HepG2 (cell line): ENCODE results near the gene CLUH. TPM values are rescaled to one million over a fixed set of nuclear protein-coding genes. Genes with fewer than 3 reads are reported as not detected.
A peak's percentile ranks its signal among the peaks of the same experiment; 100 is the strongest.

ENCODE experiments used
- ATM ChIP-seq: fragments of 450-650 bp; IDR thresholded peaks from 2 replicates; pipeline ENCODE4 v1.7.1; 2017; ENCODE audit warnings: mild to moderate bottlenecking, borderline replicate concordance
- HIVEP1 ChIP-seq: sonication (generic); formaldehyde crosslinking; IDR thresholded peaks from 2 replicates; pipeline ENCODE4 v1.4.0; 2020; ENCODE audit warnings: mild to moderate bottlenecking, missing genetic modification reagents
- NFYC ChIP-seq: IDR thresholded peaks from 2 replicates; pipeline ENCODE4 v1.6.1; 2016; ENCODE audit warnings: missing genetic modification reagents, missing compliant biosample characterization
- RAD21 ChIP-seq: fragments of 450-650 bp; formaldehyde crosslinking; IDR thresholded peaks from 2 replicates; pipeline ENCODE4 v1.5.0; 2020; ENCODE audit warnings: mild to moderate bottlenecking
- TEAD2 ChIP-seq: sonication (generic); formaldehyde crosslinking; IDR thresholded peaks from 2 replicates; pipeline ENCODE4 v1.9.0; 2021; ENCODE audit warnings: missing genetic modification reagents
- ZC3H13 ChIP-seq: sonication (generic); formaldehyde crosslinking; IDR thresholded peaks from 2 replicates; pipeline ENCODE4 v1.8.1; 2023; ENCODE audit warnings: mild to moderate bottlenecking, missing genetic modification reagents, moderate library complexity
- ZIK1 ChIP-seq: sonication (generic); formaldehyde crosslinking; IDR thresholded peaks from 2 replicates; pipeline ENCODE4 v1.5.0; 2020; ENCODE audit warnings: mild to moderate bottlenecking, low read depth, missing genetic modification reagents, borderline replicate concordance
- ZNF207 ChIP-seq: fragments of 450-650 bp; IDR thresholded peaks from 2 replicates; pipeline ENCODE4 v1.6.1; 2016; ENCODE audit warnings: antibody characterized with exemption, borderline replicate concordance
- ZNF256 ChIP-seq: sonication (generic); formaldehyde crosslinking; conservative IDR thresholded peaks from 2 replicates; pipeline ENCODE4 v1.4.0; 2020; ENCODE audit warnings: missing genetic modification reagents
- ZNF333 ChIP-seq: sonication (generic); formaldehyde crosslinking; IDR thresholded peaks from 2 replicates; pipeline ENCODE4 v1.4.0; 2020; ENCODE audit warnings: mild to moderate bottlenecking, missing genetic modification reagents, borderline replicate concordance
- ZNF383 ChIP-seq: sonication (generic); formaldehyde crosslinking; IDR thresholded peaks from 2 replicates; pipeline ENCODE4 v1.4.0; 2020; ENCODE audit warnings: missing genetic modification reagents, mild to moderate bottlenecking, borderline replicate concordance
- ZNF543 ChIP-seq: sonication (generic); formaldehyde crosslinking; IDR thresholded peaks from 2 replicates; pipeline ENCODE4 v1.4.0; 2020; ENCODE audit warnings: mild to moderate bottlenecking, missing genetic modification reagents
- ZSCAN22 ChIP-seq: sonication (generic); formaldehyde crosslinking; IDR thresholded peaks from 2 replicates; pipeline ENCODE4 v1.4.0; 2020; ENCODE audit warnings: mild to moderate bottlenecking, missing genetic modification reagents
- polyA plus RNA-seq, 8 experiments: library from polyadenylated mRNA; depleted of rRNA in 3 of 8; stranded (reverse) in 7 of 8; unstranded in 1 of 8; fragments of >200 nt; fragmentation: Illumina TruSeq in 4 of 8; extraction: Trizol in 4 of 8; gene quantifications; 2 replicates each; pipeline versions ENCODE4 v1.2.1 to v1.2.3, GENCODE V29; 2011 to 2016; ENCODE audit warnings: low read depth in 4 of 8, missing spikeins in 1 of 8, mixed read lengths in 1 of 8; ENCODE audit not compliant: insufficient read depth in 1 of 8
- total RNA-seq, 5 experiments: library from RNA; depleted of rRNA; stranded (reverse); fragments of >200 nt; fragmentation: Illumina TruSeq; extraction: Trizol; gene quantifications; 2 replicates each; pipeline ENCODE4 v1.2.3, GENCODE V29; 2016; ENCODE audit warnings: low read depth in 1 of 5
- TF ChIP-seq, protein P1 (sequence below): sonication (generic); formaldehyde crosslinking; conservative IDR thresholded peaks from 2 replicates; pipeline ENCODE4 v1.8.0; 2022; ENCODE audit warnings: mild to moderate bottlenecking, moderate library complexity, missing genetic modification reagents
- TF ChIP-seq, protein P2 (sequence below): sonication (generic); formaldehyde crosslinking; IDR thresholded peaks from 2 replicates; pipeline ENCODE4 v1.5.0; 2020; ENCODE audit warnings: mild to moderate bottlenecking, missing genetic modification reagents, borderline replicate concordance

Gene CLUH
- total and polyA plus RNA-seq, 2 of the 13 experiments (the other 11 are each of a cell fraction or from before 2014, with no cell fraction given) = 30.9 to 60.5 TPM

DNA sequence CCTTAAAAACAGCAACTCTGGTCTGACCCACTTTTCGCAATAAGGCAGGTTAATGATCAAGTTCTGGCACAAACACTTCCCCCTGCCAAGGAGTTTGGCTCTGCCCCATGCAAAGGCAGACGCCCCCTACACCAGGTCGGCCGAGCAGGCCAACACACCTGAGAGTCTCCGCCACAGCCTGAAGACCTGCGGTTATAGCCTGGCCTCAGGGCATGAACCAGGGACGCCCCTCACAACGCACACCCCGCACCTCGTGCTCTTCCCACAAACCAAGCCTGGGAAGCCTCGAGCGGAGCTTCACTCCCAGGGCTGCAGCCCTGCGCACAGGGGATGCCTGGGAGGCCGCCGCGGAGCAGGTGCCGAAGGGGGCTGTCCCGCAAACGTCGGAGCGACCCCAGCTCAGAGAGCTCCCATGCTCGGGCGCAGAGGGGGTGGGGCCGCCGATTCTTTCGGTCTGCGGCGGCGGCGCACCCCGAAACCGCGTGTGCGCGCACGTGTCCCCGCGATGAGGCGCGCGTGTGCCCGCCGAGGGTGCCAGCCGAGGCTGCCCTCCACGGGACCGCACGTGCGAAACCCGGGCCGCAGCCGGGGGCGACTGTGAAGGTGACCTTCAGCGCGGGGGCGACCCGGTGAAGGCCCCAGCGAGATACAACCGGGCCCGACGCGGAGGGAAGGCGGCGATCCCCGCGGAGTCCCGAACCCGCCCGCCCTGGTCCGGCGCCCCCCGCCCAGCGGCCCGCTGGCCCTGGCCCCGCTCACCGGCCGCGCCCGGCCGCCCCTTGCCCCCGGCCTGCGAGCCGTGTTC, 559 bp downstream of the CLUH start (continued):
- TF ChIP-seq, protein P1, sequence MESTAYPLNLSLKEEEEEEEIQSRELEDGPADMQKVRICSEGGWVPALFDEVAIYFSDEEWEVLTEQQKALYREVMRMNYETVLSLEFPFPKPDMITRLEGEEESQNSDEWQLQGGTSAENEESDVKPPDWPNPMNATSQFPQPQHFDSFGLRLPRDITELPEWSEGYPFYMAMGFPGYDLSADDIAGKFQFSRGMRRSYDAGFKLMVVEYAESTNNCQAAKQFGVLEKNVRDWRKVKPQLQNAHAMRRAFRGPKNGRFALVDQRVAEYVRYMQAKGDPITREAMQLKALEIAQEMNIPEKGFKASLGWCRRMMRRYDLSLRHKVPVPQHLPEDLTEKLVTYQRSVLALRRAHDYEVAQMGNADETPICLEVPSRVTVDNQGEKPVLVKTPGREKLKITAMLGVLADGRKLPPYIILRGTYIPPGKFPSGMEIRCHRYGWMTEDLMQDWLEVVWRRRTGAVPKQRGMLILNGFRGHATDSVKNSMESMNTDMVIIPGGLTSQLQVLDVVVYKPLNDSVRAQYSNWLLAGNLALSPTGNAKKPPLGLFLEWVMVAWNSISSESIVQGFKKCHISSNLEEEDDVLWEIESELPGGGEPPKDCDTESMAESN = peak; percentile 51; the same call in 1 of the 2 replicates
- TF ChIP-seq TEAD2 (CRISPR knock-in tag) (no peak), NFYC (CRISPR knock-in tag) (no peak), HIVEP1 (CRISPR knock-in tag) (no peak), ZNF207 (no peak), ZC3H13 (CRISPR knock-in tag) (peak; percentile 78), ZSCAN22 (CRISPR knock-in tag) (no peak), ZNF383 (CRISPR knock-in tag) (no peak), ZNF543 (peak; percentile 16; the same call in 1 of the 2 replicates), ZNF256 (CRISPR knock-in tag) (peak; percentile 82; the same call in 1 of the 2 replicates), ATM (no peak), RAD21 (CRISPR knock-in tag) (no peak; the same call in 1 of the 2 replicates), ZIK1 (CRISPR knock-in tag) (no peak), ZNF333 (CRISPR knock-in tag) (0 out of 2 replicates have a peak, but pooled peaks have one; percentile 27)
- TF ChIP-seq, protein P2, sequence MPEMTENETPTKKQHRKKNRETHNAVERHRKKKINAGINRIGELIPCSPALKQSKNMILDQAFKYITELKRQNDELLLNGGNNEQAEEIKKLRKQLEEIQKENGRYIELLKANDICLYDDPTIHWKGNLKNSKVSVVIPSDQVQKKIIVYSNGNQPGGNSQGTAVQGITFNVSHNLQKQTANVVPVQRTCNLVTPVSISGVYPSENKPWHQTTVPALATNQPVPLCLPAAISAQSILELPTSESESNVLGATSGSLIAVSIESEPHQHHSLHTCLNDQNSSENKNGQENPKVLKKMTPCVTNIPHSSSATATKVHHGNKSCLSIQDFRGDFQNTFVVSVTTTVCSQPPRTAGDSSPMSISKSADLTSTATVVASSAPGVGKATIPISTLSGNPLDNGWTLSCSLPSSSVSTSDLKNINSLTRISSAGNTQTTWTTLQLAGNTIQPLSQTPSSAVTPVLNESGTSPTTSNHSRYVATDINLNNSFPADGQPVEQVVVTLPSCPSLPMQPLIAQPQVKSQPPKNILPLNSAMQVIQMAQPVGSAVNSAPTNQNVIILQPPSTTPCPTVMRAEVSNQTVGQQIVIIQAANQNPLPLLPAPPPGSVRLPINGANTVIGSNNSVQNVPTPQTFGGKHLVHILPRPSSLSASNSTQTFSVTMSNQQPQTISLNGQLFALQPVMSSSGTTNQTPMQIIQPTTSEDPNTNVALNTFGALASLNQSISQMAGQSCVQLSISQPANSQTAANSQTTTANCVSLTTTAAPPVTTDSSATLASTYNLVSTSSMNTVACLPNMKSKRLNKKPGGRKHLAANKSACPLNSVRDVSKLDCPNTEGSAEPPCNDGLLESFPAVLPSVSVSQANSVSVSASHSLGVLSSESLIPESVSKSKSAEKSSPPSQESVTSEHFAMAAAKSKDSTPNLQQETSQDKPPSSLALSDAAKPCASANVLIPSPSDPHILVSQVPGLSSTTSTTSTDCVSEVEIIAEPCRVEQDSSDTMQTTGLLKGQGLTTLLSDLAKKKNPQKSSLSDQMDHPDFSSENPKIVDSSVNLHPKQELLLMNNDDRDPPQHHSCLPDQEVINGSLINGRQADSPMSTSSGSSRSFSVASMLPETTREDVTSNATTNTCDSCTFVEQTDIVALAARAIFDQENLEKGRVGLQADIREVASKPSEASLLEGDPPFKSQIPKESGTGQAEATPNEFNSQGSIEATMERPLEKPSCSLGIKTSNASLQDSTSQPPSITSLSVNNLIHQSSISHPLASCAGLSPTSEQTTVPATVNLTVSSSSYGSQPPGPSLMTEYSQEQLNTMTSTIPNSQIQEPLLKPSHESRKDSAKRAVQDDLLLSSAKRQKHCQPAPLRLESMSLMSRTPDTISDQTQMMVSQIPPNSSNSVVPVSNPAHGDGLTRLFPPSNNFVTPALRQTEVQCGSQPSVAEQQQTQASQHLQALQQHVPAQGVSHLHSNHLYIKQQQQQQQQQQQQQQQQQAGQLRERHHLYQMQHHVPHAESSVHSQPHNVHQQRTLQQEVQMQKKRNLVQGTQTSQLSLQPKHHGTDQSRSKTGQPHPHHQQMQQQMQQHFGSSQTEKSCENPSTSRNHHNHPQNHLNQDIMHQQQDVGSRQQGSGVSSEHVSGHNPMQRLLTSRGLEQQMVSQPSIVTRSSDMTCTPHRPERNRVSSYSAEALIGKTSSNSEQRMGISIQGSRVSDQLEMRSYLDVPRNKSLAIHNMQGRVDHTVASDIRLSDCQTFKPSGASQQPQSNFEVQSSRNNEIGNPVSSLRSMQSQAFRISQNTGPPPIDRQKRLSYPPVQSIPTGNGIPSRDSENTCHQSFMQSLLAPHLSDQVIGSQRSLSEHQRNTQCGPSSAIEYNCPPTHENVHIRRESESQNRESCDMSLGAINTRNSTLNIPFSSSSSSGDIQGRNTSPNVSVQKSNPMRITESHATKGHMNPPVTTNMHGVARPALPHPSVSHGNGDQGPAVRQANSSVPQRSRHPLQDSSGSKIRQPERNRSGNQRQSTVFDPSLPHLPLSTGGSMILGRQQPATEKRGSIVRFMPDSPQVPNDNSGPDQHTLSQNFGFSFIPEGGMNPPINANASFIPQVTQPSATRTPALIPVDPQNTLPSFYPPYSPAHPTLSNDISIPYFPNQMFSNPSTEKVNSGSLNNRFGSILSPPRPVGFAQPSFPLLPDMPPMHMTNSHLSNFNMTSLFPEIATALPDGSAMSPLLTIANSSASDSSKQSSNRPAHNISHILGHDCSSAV (CRISPR knock-in tag) = no peak
